HG03439 (cell line): Measurements from ENCODE around the gene INPPL1.

Source experiments
- ATAC-seq: cut with Tn5 transposase; IDR thresholded peaks from one replicate; pipeline ENCODE4 v1.9.1; 2021; ENCODE audit warnings: mild to moderate bottlenecking, moderate library complexity; ENCODE audit not compliant: unreplicated experiment

Gene INPPL1

DNA sequence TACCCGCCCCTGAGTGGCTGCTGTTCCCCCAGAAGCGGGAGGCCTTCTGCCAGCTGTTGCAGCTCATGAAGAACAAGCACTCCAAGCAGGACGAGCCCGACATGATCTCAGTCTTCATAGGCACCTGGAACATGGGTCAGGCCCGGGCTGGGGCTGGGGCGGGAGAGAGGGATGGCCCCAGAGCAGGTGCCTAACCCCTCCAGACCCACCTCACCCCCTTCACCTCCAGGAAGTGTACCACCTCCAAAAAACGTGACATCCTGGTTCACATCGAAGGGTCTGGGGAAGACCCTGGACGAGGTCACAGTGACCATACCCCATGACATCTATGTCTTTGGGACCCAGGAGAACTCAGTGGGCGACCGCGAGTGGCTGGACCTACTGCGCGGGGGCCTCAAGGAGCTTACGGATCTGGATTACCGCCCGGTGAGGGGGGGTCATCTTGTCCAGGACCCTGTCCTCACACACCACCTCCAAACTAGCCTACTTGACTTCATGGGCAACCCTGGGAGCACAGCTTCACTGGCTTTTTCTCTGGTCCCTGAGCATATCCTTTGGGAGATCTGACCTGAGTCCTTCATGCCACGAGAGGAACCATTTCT, 6.3 kb downstream of the INPPL1 start:
- no peak for ATAC-seq

- ATAC-seq = no peak
Observed at GRCh38 chr11:72231396-72232259, 7.1 kb downstream of the INPPL1 start.

DNA sequence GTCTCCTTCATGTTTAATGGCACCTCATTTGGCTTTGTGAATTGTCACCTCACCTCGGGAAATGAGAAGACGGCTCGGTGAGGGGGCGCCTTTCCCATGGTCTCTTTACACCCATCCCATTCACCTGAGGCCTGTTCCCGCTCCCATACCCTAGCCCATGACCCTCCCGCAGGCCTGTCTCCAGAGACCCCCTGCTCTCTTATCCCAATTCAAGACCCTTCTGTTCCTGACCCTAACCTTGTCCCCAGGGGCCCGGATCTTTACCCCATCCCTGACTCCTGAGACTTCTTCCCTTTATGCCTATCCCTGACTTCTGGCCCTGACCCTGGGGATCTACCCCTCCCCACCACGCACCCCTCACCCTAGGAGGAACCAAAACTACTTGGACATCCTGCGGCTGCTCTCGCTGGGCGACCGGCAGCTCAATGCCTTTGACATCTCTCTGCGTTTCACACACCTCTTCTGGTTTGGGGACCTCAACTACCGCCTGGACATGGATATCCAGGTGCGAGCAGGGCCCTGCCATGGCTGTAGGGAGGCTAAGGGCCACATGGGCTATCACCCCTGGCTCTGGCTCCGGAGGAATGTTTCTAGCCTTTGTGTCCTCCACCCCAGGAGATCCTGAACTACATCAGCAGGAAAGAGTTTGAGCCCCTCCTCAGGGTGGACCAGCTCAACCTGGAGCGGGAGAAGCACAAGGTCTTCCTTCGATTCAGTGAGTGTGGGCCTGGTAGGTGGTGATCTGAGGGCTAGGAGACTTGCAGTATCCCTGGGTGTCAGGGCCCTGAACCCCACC, 7.9 kb downstream of the INPPL1 start:
- ATAC-seq = no peak

GRCh38 chr11:72233056-72233772, 8.6 kb downstream of the INPPL1 start:
- no peak for ATAC-seq

GRCh38 chr11:72233773-72234513, 9.4 kb downstream of the INPPL1 start:
- no peak for ATAC-seq

DNA sequence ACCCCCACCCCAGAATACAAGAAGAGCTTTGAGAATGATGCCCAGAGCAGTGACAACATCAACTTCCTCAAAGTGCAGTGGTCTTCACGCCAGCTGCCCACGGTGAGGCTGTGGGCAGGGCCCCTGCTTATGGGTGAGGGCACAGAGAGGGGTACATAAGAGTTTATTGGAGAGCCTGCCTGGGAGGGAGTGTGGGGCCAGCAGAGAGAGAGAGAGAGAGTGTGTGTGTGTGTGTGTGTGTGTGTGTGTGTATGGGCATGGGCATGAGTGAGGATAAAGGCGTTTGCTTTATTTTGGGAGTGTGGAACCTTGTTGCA, 9.9 kb downstream of the INPPL1 start:
- ATAC-seq = no peak

DNA sequence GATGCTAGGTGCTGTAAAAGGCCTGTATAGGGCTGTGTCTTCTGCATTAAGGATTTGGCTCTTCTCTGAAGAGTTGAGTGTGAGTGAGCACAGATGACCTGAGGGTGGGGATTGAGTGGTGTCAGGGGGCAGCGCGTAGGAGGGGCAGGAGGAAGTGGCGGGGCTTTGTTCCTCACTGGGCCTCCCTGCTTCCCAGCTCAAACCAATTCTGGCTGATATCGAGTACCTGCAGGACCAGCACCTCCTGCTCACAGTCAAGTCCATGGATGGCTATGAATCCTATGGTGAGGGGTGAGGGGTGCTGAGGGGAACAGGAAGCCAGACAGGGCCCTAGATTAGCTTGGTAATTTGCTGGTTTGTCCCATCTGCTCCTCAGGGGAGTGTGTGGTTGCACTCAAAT, 10.4 kb downstream of the INPPL1 start:
- ATAC-seq = no peak

GRCh38 chr11:72235351-72236057, 10.9 kb downstream of the INPPL1 start:
- ATAC-seq = no peak

DNA sequence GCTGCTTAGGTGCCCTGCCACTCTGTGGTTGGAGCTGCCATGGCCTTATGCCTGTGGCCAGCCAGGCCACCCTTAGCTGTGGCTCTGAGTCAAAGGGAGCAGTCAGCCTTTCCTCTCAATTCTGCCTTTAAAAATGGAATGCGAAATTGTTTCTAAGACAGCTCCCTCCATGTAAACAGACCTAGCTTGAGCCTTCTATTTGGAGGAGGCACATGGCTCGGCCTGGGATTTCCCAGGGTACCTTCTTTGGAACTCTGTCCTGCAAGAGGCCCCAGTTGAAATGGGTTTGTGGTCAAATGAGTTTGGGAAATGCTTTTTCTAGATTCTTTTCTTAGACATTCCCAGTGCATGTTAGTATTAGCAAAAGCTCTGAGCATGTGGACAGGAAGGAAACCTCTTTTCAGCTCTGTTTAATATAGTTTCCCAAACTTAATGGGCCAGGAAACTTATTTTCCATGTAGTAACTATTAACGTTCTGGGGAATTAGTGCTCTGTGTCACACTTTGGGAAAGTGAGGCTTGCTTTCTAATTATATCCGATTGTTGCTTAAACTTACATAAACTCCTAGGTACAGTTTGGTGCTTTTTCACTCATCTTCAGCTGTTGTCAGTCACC, 11.6 kb downstream of the INPPL1 start:
- ATAC-seq = no peak

DNA sequence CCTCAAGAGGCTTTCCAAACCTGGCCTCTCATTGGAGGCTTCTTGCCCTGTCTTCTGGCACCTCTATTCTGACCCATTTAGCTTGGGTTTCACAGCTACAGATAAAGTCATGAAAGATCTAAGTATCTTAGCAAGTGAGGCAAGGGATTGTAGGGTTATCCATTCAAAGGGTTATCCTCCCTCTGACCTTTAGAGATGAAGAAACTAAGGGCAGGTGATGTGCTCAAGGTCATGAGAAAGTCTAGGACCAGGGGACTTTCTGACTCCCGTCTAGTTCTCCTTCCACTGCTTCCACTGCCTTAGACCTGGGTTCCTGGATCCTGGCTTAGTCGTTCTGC, 12.2 kb downstream of the INPPL1 start:
- ATAC-seq = no peak

GRCh38 chr11:72237112-72237931, 12.8 kb downstream of the INPPL1 start:
- no peak for ATAC-seq

- no peak for ATAC-seq
Observed at GRCh38 chr11:72238040-72238450, 13.5 kb downstream of the INPPL1 start.

DNA sequence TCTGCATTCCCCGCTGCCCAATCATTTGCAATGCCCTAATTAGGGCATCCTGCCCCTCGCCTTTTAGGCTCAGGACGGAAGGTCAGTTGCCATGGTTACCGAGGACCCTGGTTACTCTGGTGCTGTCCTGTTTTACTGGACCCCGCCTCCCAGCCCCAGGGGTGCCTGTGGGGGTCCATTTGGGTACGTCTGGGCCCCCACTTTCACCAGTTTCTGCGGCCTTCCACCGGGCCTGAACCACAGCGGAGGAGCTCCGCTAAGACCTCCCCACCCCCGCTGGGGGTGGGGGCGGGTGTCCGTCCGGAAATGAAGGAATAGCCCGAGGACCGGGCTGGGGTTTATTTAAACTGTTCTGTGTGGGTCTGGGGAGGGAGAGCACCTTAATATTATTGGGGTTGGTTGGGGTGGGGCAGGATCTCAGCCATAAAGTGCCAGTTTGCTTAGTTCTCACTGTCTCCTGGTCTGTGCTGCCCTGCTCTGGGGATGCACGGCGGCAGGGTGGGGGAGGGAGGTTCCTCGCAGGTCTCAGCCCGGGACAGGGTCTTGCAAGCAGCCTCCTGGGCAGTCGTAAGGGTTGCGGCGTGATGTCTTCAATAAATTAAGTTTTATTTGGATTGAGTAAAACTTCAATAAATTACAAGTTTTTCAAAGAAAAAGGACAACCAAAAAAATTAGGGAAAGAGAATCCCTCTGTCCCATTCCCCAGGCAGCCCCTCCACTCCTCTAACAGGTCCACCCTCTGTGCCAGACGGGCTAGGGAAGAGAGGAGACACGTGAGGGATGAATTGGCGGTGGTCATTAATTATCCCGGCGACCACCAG, 14.1 kb downstream of the INPPL1 start:
- ATAC-seq = no peak

DNA sequence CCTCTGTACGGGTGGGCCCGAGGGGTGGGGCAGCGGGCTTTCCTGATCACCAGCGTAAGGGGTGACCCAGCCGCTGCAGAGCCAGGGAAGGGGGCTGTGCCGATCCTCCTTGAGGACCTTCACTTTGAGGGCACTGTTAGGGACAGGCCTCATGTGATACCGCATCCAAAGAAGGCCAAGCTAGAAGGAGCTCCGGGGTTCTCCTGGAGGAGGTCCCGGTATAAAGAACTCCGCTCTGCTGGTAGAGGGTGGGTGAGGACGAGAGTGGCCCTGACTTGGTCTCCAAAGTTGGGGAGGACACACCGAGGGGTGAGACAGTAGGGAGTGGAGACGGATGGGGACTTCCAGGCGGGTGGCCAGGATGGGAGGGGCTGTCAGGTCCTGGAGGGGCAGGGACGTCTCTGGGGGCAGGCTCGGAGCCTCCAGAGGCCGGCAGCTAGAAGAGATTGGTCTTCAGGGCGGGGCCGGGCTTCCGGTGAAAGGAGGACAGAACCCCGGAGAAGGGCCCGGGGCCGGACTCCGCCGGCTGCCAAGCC, 14.8 kb downstream of the INPPL1 start:
- no peak for ATAC-seq

- no peak for ATAC-seq
Observed at GRCh38 chr11:72239849-72240460, 15.4 kb downstream of the INPPL1 start.

GRCh38 chr11:72240461-72241290, 16.1 kb downstream of the INPPL1 start:
- no peak for ATAC-seq
